OCI-M2 (cell line): ENCODE measurements around the gene NELFB.

ENCODE experiments used
- DNase-seq: peaks from one replicate; lab custom pipeline; 2025; ENCODE audit not compliant: unreplicated experiment; lab: John Stamatoyannopoulos, UW

The NELFB gene

DNA sequence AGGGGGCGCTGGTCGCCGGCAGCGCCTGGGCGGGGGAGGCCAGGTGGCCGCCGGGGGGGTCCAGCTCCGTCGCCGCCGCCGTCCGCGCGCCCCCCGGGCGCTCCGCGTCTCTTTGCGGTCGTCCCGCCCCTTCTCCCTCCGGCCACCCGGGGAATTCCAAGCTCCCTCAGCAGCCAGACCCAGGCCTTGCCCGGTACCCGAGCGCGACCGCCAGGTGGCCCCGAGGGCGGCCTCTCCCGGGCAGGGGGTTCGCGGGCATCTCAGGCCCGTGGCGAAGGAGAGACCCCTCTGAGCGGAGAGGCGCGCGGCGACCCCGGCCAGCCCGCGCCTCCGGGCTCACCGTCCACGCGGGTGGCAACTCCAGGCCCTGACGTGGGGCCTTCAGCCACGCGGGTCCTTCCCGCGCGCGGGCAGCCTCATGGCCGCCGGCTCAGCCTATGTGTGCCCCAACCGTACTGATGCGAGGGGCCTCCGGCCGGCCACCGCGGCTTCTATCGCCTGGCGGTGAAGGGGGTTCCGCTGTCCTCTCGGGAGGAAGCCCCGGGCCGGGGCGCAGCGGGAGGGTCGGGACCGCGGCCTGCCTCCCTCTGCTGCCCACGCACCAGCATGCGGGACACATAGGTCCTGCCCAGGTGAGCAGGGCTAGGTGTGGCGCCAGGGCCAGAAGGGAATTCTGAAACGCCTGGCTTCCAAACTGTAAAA lies 47.5 kb downstream of the NELFB start:
- no peak for DNase-seq

DNA sequence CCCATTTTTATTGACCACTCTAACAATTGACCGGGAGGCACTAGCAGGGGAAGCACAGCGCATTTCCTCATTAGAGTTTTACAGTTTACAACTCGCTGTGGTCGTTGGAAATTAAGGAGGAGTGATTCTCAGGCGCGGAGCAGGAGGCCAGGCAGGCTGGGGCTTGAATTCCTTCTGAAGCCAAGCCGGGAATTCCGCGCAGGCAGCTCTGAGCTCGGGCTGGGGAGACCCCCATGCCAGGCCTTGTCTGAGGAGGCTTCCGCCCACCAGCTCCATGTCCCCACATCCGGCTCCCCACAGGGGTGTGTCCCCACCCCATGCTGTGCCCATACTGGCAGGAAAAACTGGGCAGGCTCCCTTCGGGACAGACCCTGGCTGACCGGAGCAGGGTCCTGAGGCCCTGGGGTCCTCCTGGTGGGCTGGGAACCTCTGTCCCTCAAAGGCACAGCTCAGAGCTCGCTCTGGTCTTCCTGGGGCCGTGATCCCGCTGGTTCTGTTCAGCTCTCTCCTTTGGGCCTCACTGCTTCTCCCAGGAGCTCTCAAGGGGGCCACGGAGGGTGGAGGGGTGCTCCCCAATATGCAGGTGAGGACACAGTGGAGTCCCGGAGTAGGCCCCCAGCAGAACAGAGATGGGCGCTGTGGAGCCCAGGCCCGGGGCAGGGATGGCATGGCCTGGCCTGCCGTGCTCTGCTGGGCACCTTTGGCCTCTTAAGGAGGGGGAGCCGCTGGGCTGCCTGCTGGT lies 48.2 kb downstream of the NELFB start:
- no peak for DNase-seq

DNA sequence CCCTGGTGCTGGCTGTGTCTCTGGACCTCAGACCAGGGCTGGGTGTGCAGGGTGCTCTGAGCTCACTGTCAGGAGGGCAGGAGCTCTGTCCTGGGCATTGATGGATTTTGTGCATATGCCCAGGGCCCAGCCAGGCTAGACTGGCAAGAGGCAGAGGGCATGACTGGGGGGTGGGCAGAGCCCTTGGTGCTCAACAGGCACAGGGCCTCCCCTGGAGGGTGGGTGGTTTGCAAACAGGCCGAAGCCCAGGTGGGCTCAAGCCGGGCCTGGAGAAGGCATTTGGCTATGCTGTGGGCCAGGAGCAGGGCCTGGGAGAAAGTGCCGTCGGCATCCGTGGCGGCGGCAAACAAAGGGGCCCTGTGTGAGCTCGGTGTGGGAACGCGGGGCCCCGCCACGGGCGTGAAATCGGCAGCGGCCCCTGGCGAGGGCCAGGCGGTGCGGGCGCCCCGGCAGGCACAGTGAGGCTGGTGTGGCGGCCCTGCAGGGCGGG lies 48.8 kb downstream of the NELFB start:
- DNase-seq, result no peak

DNA sequence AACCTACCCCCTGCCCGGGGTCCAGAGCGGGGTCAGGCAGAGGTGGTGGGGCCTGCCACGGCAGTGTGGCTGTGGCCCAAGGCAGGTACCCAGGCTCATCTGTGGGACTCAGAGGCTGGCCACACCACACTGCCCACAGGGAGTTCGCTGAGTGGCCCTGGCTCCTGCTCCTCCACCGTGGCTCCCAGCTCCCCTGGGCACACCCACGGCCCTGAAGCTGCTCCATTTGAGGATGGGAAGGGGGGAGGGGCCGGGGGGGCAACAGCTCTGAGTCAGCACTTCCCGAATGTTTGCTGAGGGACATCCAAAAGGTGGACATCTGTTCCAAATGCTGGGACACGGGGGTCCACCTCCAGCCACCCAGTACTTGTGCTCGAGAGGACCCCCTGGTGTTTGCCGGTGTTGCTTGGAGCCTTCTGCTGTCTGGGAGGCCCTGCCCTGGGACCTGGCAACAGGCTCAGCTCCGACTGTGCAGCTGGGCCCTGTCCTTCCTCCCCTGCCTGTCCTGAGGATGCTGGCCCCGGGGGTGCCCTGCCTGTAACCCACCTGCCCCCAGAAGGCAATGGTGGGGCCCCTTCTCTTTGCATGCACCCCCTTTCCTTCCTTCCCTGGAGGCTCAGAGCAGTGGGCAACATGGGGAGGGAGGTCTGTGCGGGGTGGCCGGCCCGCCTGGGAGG lies 49.4 kb downstream of the NELFB start:
- DNase-seq, result no peak

DNA sequence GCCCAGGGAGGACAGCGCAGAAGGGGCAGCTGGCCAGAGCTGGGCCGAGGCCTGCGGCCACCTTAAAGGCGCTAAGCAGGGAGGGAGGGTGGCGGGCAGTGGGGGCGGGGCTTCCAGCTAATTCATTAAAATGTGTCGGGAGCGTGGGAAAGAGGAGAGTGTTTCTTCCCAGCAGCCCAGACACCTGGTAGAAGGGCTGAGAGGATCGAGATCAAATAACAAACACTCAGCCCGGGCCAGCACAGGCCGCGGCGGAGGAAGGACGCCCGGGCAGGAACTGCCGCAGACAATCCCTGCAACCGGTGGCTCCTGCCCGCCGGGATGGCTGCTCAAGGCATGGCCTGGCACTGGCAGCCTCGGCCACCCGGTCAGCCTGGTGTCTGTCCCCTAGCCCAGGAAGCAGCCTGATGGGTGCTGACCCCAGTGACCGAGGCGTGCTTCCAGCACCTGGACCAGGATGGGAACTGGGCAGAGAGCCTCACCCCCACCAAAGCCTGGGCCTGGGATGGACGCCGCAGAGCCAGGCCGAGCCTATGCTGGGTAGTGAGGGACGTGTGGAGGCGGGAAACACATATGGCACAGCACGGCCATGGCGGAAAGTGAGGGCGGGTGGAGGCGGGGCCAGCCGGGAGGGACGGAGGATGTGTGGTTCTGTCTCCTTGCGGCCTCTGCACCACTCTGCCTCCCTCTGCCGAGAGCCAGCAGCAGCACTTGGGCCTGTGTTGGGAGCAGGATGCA lies 50.1 kb downstream of the NELFB start:
- DNase-seq, result no peak

DNA sequence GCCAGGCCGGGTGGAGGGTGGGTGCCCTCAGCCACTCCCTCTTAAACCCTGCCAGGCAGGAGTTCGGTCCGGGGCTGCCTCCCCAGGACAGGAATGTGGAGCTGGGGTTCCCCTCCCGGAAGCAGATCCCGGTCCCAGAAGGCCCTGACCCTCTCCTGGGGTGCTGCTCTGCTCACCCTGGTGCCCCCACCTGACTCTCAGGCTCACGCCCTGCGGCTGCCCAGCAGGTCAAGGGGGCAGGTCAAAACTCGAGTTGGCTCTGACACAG lies 50.6 kb downstream of the NELFB start:
- no peak for DNase-seq

DNA sequence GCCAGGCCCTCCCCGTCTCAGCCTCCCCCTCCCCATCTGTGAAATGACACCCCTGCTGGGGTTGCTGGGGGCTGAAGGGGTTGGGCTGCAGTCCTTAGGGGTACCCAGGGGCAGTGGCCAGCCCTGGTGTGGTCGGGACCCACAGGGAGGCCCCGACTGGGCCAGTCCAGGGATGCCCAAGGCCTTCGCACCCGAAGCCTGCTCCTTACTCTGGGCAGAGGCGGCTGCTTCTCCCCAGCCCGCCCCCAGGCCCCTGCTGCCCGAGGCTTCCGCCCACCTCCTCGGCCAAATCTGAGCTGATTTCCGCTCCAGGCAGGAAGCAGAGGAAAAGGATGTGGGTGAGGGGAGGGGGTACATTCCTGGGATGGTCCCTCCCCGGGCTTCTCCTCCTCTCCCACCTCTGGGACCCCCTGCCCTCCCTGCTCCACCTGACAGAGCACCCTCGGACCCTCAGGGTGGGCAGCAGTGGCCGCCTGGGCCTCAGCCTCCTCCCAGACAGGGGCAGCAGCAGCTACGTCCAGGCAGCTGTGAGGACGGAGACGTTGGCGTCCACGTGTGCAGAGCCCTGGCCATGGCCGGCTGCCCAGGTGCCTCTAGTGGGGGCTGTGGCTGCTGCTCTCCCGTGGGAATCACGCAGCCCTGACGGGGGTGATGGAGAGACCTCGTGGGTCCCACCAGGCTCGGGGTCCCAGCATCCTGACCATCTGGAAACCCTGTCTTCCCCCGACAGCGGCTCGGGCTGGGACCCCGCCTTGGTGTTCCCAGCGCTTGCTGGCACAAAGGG lies 51.1 kb downstream of the NELFB start:
- DNase-seq, result no peak

DNA sequence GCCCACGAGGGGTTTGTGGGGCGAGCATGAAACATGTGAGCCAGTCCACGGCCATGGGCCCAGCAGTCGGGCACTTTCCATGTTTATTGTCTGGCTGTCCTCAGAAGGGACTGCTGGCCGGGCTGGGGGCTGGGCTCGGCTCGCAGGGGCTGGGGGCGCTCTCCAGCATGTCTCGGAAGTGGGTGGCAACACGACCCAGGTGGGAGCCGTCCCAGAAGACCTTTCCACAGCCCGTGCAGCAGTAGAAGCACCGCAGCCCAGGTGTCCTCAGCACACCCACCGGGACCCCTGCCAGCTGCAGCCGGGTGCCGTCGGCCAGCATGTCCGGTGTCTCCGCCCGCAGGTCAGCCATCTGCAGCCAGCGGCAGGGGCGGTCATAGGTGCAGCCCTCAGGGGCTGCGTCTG lies 51.7 kb downstream of the NELFB start:
- DNase-seq, result no peak

DNA sequence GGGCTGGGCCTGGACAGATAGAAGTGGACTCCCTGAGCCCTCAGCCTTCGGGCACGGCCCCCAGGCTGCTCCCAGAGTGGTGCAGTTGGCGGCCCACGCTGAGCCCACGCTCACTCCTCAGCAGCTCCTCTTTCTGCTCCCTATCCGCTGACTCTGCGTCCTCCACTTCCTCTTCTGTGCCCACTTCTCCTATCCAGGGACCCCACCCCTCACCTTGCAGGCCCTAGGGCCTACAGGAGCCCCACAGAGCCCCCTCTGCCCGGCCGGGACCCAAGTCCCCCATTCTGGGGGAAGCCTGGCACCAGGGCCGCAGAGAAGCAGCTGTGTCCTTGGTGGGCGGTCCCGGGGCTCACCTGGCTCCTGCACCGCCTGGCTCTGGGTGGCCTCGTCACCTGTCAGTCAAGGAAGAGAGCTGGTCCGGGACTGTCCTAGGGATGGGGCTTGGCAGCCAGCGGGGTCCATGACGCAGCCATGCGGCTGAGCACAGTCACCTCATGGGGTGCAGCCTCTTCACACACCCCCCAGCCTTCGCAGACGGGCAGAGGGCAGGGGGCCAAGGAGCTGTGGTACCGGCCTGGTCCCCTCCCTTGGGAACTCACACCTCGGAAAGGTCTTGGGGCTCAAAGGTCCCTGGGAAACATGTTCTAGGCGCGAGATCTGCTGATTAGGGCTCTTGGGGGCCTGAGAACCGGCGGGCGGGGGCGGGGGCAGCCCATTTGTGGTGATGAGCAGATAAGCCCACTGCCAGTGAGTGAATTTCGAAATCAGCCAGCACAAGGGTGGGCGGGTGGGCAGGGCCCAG lies 52.3 kb downstream of the NELFB start:
- DNase-seq, result no peak

DNA sequence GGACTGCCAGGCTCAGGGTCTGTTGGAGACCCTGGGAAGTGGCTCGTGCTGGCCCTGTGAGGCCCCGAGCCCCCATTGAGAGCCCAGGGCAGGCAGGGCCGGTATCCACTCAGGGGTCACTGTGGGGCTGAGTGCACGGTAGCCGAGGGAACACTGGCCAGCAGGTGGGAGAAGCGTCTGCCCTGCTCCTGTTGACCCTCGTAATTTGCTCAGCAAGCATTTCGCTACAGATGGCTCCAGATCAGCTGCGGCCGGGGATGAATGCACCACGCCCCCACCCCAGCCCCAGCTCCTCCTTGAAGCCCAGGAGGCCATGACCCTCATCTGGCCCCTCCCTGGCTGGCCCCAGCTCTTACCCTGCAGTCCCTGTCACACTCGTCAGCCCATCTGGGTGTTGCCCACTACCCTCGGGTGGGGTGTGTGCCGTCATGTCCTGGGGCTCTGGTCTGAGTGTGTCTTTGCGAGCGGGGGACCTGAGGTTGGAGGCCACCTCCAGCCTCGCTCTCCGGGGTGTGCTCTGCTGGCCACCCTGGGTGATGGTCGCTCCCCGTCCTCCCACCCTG lies 53.0 kb downstream of the NELFB start:
- no peak for DNase-seq

DNA sequence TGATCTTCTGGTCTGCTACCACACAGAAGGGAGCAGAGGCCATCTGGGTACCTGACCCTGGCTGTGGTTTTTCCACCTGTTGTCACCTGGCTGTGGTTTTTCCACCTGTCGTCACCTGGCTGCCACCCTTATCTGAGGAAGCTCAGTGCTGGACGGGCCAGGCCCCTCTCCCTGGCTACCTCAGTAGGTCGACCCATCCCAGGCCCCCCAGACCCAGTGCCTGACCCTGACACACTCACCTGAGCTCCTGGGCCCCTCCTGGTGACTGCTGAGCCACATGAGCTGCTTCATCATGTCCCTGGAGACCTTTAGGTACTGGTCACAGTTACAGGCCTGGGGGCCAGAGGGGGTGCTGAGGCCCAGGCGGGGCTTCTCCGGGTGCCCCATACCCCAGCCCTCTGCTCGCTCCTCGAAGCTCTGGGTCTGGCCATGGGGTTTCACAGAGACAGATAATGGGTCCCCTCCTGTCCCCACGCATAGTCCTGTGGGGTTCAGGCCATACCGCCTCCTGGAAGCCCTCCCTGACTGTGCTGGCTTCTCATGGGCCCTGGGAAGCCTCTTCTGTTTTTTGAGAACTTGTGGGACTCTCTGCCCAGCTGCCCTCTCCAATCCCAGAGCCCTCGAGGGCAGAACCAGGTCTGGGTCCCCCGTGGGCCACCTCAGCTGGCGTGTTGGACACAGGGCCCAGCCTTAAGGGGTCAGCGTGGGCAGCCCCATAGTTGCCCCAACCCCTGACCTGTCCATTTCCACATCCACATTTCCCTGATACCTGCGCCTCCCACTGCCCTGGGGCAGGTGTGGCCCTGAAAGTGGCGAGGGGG lies 54.5 kb downstream of the NELFB start:
- DNase-seq, result no peak

DNA sequence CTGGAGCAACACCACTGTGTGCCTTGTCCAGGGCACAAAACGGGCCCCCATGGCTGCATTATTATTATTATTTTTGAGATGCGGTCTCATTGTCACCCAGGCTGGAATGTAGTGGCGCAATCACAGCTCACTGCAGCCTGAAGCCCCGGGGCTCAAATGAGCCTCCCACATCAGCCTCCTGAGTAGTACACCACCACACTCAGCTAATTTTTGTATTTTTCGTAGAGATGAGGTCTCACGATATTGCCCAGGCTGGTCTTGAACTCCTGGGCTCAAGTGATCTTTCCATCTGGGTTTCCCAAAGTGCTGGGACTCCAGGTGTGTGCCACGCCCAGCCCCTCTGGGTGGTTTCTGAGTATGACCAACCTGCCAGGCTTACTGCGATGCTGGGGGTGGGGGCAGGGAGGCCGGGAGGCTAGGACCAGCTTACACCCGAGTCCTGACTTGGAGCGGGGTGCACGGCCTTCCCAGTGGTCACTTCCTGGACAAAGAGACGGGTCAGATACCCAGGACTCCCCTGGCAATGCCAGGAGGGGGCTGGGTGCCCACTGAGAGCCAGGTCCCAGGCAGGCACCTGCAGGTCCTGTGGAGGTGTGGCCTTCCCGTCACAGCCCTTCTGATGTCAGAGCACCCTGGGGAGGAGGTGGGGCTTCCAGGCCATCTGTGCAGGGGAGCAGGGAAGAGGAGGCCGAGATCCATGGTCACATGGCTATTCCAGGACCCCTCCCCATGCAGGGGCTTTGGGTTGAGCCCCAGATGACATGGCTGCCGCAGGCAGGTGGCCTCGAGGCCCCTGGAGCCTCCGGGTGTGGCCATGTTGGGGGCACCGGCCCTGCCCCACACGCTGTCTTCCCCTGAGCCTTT lies 55.3 kb downstream of the NELFB start:
- no peak for DNase-seq

DNA sequence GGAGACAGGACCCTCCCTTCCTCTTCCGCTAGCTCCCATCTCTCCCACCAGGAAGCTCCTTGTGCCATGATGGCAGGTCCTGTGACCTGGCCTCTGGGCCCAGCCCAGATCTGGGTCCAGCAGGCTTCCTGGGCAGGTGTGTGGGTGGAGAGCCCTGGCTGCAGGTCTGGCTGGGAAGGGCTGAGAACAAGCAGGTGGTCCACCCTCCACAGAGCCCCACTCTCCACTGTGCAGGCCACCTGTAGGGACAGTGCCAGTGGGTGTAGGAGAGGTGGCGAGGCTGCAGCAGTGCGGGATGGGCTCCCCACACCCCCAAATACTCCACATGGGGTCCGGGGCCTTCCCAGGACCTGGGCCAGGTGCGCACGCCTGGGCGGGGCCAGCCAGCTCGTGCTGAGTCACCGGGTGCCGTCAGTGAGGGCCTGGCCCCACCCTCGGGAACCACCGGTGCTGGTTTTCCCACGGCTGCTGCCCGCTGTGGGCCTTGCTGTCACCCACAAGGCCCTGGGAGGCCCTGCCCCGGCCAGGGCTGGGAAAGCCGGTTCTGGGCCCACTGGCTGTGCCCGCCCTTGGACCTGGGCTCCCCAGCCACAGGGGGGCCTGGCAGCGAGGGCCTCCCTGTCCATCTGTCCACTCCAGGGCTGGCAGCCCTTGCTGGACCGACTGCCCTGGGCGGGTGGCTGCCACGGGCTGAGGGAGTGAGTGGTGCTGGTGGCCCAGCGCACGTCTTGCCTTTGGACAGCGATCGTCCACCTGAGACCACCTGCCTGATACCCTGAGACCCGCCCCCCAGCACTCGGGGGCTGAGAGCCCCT lies 56.3 kb downstream of the NELFB start:
- DNase-seq, result no peak

DNA sequence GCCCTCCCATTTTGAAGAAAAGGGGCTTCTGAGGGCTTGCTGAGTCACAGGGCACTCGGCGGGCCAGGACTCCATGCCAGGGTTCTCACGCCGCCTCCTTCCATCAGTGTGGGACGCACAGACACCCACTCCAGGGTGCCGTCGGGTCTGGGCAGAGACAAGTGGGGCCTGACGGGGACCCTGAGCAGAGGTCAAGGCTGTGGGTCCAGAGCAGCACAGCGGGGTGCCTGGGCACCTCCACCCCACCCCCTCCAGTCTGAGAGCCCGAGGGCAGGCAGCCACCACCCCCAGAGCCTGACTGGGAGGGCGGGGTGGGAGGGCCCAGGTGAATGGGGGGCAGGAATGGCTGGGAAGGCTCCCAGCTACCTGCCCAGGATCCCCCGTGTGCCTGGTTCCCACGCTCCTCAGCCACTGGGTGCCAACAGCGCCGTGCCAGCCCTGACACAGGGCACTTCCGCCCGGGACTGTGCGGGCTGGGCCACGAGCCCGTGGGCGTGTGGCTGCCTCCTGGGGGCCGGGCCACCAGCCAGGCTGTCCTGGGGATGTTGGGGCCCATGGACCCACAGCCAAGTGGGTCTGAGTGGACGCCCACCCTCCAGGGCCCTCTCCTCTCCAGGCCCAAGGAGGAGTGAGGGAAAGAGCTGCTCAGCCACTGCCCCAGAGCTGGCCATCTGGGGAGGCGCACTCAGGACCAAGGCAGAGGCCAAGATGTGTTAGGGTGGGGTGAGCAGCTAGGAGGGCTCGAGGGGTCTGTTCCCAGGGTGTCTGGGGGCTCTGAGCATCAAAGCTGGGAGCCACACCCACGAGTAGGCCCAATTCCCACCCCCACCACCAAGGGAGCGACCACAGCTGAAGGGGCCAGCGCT lies 57.1 kb downstream of the NELFB start:
- DNase-seq, result no peak

DNA sequence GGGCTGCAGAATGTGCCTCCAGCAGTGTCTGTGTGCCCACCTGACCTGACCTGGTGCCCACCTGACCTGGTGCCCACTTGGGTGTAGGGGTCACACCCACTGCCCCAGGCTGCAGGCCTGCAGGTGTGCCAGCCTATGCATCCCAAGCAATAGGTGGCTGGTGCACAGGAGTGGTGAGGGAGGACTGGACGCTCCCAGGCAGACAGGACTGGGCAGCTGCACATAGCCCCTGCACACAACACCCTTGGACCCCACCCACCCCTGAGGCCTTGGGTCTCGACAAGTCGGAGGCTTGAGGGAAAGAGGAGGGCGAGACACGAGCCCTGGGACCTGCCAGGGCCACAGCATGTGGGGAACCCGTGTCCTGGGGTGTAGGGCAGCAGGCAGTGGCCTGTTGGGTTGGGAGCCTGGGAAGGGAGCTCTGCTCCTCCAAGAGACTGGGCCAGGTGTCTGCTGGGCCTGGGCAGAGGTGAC lies 57.8 kb downstream of the NELFB start:
- no peak for DNase-seq

DNA sequence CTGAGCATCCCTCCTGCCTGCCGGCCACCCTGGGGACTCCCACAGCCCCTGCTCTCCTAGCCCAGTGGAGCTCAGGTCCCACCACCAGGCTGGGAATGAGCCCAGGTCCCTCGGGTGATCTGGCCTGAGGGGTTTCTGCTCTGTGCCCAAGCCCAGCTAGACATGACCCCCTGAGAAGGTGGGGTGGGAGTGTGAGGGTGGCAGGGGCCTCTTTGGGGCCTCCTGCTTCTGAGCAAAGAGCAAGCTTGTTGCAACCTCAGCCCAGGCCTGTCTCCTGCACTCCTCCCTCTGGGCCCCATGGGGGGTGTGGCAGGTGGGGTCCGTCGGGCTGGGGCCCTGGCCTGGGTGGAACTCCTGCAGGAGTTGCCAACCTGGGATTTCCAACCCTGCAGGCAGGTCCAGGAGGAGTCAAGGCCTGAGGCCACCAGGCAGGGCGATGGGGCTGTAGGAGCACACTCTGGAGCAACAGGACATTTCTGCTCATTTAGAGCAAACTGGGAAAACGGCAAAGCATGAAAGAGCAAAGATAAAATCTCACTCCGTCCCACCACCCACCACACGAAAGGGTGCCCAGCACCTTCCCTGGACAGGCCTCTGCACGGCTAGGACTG lies 58.3 kb downstream of the NELFB start:
- DNase-seq, result no peak
